Transverse colon (tissue), 4 donors: ENCODE data around the gene ABTB1. TPM values are rescaled to one million over a fixed set of nuclear protein-coding genes. Genes with fewer than 3 reads are reported as not detected.

ENCODE experiments used
- DNase-seq: peaks from one replicate; pipeline ENCODE4 v3.0.0-alpha.2; 2019
- H3K27ac ChIP-seq, 4 donors: fragments of 200-600 bp; sonication (generic); 2 replicates each; pipeline ENCODE4 v1.5.1; 2016 to 2018; ENCODE audit warnings: inconsistent platforms in 4 of 4
- H3K27me3 ChIP-seq: fragments of 200-600 bp; sonication (generic); 2 replicates; pipeline ENCODE4 v1.5.1; 2017; ENCODE audit warnings: inconsistent platforms
- H3K36me3 ChIP-seq, 4 donors: fragments of 200-600 bp; sonication (generic); 2 replicates each; pipeline ENCODE4 v1.5.1; 2017 to 2019; ENCODE audit warnings: inconsistent platforms in 4 of 4
- H3K4me1 ChIP-seq, 4 donors: fragments of 200-600 bp; sonication (generic); 2 replicates each; pipeline ENCODE4 v1.5.1; 2017 to 2020; ENCODE audit warnings: inconsistent platforms in 4 of 4
- H3K4me3 ChIP-seq, 4 donors: fragments of 200-600 bp; sonication (generic); 1 replicate in 1 of 4; 2 replicates in 3 of 4; pipeline versions ENCODE4 v1.5.1 to v1.6.1; 2017 to 2019; ENCODE audit warnings: inconsistent platforms in 4 of 4
- H3K9me3 ChIP-seq, 2 donors: fragments of 200-600 bp; sonication (generic); 2 replicates each; pipeline ENCODE4 v1.5.1; 2017 to 2019; ENCODE audit warnings: inconsistent platforms in 2 of 2
- CTCF ChIP-seq, 5 experiments: fragments of 200-600 bp in 3 of 5; fragments of 450-650 bp in 2 of 5; sonication (generic) in 3 of 5; IDR thresholded peaks; 1 replicate in 2 of 5; 2 replicates in 3 of 5; pipeline ENCODE4 v1.5.1; 2016 to 2017; ENCODE audit warnings: antibody characterized with exemption in 5 of 5, inconsistent platforms in 3 of 5, mild to moderate bottlenecking in 2 of 5, moderate library complexity in 1 of 5
- EP300 ChIP-seq: sonication (generic); formaldehyde crosslinking; IDR thresholded peaks from one replicate; pipeline ENCODE4 v1.6.1; 2017; ENCODE audit warnings: antibody characterized with exemption, low read depth
- POLR2A ChIP-seq: fragments of 450-650 bp; IDR thresholded peaks from one replicate; pipeline ENCODE4 v1.6.1; 2016; ENCODE audit warnings: antibody characterized with exemption, mild to moderate bottlenecking, moderate library complexity
- POLR2AphosphoS5 ChIP-seq, 3 donors: sonication (generic); formaldehyde crosslinking; IDR thresholded peaks; one replicate each; pipeline ENCODE4 v1.6.1; 2016; ENCODE audit warnings: antibody characterized with exemption in 3 of 3
- WGBS, 2 donors: methylation state at CpG; one replicate each; pipeline ENCODE4 v1.1.5; 2018; ENCODE audit warnings: low coverage in 1 of 2; 5-methylcytosine and 5-hydroxymethylcytosine counted together
- in situ Hi-C, 4 donors: fragments of 200-750 bp; cut with MboI; loops; one replicate each; pipeline versions ENCODE4 v1.15.0 to v1.15.1; 2017; ENCODE audit warnings: low sequenced_read_pairs in 3 of 4, low pct_ligation_motif_present in 1 of 4, low pct_unique_long_range_greater_than_20kb in 1 of 4
- intact Hi-C: fragments of 100-400 bp; cut with DNase I; formaldehyde crosslinking; loops from one replicate; pipeline ENCODE4 v1.15.1; 2023; ENCODE audit warnings: low total_unique reads
- total RNA-seq, 4 donors: library from RNA; depleted of rRNA; stranded (reverse); fragments of >200 nt; gene quantifications; one replicate each; pipeline ENCODE4 v1.1.0, GENCODE V29; 2016

ABTB1 gene
- total RNA-seq, 4 donors from 2014 or later = 29.6 to 80.4 (median 45.8) TPM

- TF ChIP-seq POLR2AphosphoS5 (IDR thresholded peaks at IDR 0.05) (no peak), CTCF (IDR thresholded peaks at IDR 0.05) (no peak), EP300 (no peak), POLR2A (no peak)
- H3K36me3 ChIP-seq = no peaks in the 10 kb centered on the region
- H3K27ac ChIP-seq = peak overlapping the region in 1 of 4 donors; percentile 9
- intact Hi-C loops = no loop called here
- peaks cover 0 to 10% (median 7%) of the 10 kb centered on the region in 4 donors for H3K4me1 ChIP-seq
- no peaks in the 10 kb centered on the region for H3K27me3 ChIP-seq
- in situ Hi-C loops = no loop called here
- no peak for DNase-seq
- no peak overlapping the region for H3K4me3 ChIP-seq
- 84 to 85% methylated on average over 4 to 5 of the region's 9 CpGs for WGBS, 2 donors
- no peaks in the 10 kb centered on the region for H3K9me3 ChIP-seq
Measured at GRCh38 chr3:127712881-127713771, 40.4 kb downstream of the ABTB1 start.

- Histone ChIP-seq H3K9me3 (no peaks in the 10 kb centered on the region), H3K27me3 (no peaks in the 10 kb centered on the region), H3K36me3 (no peaks in the 10 kb centered on the region), H3K4me3 (no peak overlapping the region), H3K4me1 (peaks cover 0 to 9% (median 4%) of the 10 kb centered on the region in 4 donors), H3K27ac (no peak overlapping the region)
- 70 to 81% methylated on average over 4 to 10 of the region's 10 CpGs for WGBS, 2 donors
- in situ Hi-C loops = no loop called here
- intact Hi-C loops = no loop called here
- no peak for TF ChIP-seq POLR2AphosphoS5 (IDR thresholded peaks at IDR 0.05)
- no peak for TF ChIP-seq EP300
- no peak for TF ChIP-seq POLR2A
- DNase-seq = no peak
Measured at GRCh38 chr3:127714125-127714571, 41.4 kb downstream of the ABTB1 start.

GRCh38 chr3:127714866-127715265, 42.1 kb downstream of the ABTB1 start:
- no peak for DNase-seq
- Histone ChIP-seq H3K4me3 (no peak overlapping the region), H3K27ac (no peak overlapping the region), H3K27me3 (no peaks in the 10 kb centered on the region), H3K4me1 (peaks cover 0 to 9% (median 4%) of the 10 kb centered on the region in 4 donors), H3K9me3 (no peaks in the 10 kb centered on the region), H3K36me3 (no peaks in the 10 kb centered on the region)
- WGBS, 2 donors = 80 to 95% methylated on average over 1 to 5 of the region's 5 CpGs
- no peak for TF ChIP-seq EP300
- no peak for TF ChIP-seq POLR2A
- TF ChIP-seq POLR2AphosphoS5 (IDR thresholded peaks at IDR 0.05) = no peak
- no peak for TF ChIP-seq CTCF (IDR thresholded peaks at IDR 0.05)
- intact Hi-C loops = no loop called here
- in situ Hi-C loops = no loop called here

- Histone ChIP-seq H3K27me3 (no peaks in the 10 kb centered on the region), H3K9me3 (no peaks in the 10 kb centered on the region), H3K4me1 (peaks cover 0 to 6% (median 2%) of the 10 kb centered on the region in 4 donors), H3K36me3 (no peaks in the 10 kb centered on the region), H3K4me3 (no peak overlapping the region), H3K27ac (no peak overlapping the region)
- no peak for DNase-seq
- TF ChIP-seq EP300 = no peak
- no peak for TF ChIP-seq POLR2A
- TF ChIP-seq POLR2AphosphoS5 (IDR thresholded peaks at IDR 0.05) = no peak
- TF ChIP-seq CTCF (IDR thresholded peaks at IDR 0.05) = no peak
- in situ Hi-C loops = no loop called here
- intact Hi-C loops = no loop called here
- 56 to 75% methylated on average over 6 to 8 of the region's 8 CpGs for WGBS, 2 donors
Measured at GRCh38 chr3:127715532-127715931, 42.8 kb downstream of the ABTB1 start.
